SIG-M5 (cell line): ENCODE data around the gene CGNL1.

Experiments
- DNase-seq: peaks from one replicate; lab custom pipeline; 2025; lab: John Stamatoyannopoulos, UW

CGNL1 gene

GRCh38 chr15:57354436-57355123, 21.7 kb upstream of the CGNL1 start:
- DNase-seq, result no peak

- DNase-seq, result no peak
Measured at GRCh38 chr15:57355259-57355658, 21.0 kb upstream of the CGNL1 start.

- no peak for DNase-seq
Measured at GRCh38 chr15:57356178-57356577, 20.1 kb upstream of the CGNL1 start.

- DNase-seq, result no peak
Measured at GRCh38 chr15:57356636-57357035, 19.7 kb upstream of the CGNL1 start.

GRCh38 chr15:57357799-57358198, 18.5 kb upstream of the CGNL1 start:
- no peak for DNase-seq

DNA sequence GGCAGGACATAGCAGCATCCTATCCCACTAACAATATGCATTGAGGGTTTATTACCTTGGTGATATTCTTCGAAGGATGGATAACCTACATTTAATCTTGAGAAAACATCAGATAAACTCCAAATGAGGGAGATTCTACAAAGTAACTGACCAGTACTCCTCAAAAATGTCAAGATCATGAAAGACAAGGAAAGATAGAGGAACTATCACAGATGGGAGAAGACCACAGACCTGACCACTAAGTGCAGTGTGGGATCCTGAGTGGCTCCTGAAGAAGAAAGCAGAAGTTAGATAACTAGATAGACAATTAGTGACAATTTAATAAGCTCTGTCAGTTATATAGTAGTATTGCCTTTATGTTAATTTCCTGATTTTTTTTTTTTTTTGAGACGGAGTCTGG, 17.7 kb upstream of the CGNL1 start:
- DNase-seq, result no peak

DNA sequence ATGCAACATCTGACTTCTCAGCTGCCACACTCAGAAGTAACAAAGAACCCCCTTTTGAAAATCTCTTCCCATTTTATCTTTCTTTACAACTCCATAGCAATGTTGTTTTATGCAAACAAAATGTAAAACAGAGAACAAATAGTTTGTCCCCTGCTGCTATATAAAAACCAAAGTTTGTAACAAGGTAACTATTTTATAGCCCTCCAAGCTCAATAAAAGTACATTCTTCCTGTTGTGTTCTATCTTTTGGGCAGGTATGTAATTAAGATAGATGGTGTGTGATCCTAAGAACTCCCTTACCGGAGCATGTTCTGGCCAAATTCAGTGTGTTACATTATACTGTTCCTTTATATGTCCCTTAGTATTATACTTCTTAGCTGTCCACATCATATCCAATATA, 12.6 kb upstream of the CGNL1 start:
- no peak for DNase-seq

DNA sequence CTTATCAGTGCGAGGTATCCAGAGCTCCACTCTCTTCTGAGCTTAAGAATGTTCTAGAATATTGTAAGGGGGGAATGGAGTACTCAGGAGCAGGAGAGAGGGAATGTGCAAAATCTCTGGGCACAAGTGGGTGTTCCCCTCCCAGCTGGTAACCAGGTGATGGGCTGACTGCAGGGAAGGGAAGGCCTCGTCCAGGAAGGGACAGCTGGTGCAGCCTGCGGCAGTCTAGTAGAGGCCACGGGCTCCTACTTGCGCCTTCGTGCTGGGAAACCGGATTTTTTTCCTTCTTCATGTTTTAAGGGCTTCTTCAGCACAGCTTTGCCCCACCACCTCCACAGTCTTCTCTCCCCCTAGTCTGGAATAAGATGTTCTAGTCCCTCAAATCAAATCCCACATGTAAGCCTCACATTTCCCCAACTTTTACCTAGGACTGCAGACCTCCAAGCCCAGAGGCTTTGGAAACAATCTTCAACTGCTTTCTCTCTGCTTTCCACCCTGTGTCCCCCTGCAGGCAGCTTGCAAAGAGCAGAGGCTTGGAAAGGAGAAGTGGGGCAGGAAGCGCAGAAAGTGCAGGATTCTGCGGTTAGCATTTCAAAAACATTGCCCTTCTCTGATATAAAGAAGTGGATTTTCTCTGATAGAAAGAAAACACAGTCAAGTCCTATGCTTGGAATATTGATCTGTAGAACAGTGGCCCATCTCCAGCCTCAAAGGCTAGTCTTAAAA, 11.9 kb upstream of the CGNL1 start:
- no peak for DNase-seq

- no peak for DNase-seq
Measured at GRCh38 chr15:57367556-57367955, 8.7 kb upstream of the CGNL1 start.

DNA sequence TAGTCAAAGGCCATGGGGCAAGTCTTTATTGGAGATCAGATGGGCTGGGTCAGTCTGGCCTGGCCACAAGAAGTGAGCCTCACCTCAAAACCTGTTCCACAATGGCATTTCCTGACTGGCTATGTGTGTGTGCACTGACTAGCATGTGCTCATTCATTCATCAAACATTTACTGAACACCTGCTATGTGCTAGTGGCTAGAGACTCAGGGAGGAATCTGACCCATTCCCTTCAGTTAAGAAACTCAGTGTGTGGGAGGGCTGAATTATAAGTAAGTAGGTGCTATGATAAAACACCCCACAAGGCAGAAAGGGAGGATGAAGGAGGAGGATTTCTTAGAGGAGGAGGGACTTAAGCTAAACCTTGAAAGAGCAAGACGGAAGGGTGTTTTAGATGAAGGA, 5.4 kb upstream of the CGNL1 start:
- DNase-seq, result no peak

DNA sequence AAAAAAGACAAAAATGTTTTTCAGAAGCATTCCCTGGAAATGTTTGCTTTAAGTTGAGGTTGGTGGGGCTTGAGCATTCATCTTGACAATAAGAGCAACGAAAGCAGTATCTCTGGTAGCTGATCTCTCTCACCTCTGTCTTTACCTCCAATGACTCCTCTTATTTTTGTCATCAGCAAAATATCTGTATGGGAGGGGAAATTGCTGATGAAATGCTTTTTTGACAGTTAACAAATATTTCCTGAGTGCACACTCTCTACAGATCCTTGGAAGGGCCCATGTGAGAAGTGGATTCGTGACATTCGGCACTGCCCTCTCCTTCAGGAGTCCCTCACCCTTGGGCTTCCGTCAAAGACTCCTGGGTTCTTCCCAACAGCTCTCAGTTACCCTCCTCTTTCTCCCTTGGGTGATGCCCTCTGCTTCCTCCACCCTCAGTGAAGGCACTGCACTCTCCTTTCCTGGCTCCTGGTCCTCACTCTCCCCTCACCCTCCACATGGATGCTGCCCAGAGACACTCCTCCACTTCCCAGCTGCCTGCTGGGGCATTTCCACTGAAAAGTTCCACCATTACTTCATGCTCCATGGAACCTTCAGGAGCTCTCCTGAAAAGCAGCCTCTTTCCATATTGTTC, 2.9 kb upstream of the CGNL1 start:
- no peak for DNase-seq

DNA sequence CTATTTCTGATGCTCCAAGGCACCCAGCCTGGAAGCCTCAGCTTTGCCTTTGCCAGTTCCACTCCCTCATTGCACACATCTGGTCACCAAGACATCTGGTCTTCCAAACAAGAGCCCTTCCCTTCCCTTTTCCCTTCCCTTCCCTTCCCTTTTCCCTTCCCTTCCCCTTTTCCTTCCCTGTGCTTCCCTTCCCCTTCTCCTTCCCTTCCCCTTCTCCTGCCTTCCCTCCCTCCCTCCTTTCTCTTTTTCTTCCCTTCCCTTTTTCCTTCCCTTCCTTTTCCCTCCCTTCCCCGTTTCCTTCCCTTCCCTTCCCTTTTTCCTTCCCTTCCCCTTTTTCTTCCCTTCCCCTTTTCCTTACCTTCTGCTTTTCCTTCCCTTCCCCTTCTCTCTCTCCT, 2.4 kb upstream of the CGNL1 start:
- no peak for DNase-seq

DNA sequence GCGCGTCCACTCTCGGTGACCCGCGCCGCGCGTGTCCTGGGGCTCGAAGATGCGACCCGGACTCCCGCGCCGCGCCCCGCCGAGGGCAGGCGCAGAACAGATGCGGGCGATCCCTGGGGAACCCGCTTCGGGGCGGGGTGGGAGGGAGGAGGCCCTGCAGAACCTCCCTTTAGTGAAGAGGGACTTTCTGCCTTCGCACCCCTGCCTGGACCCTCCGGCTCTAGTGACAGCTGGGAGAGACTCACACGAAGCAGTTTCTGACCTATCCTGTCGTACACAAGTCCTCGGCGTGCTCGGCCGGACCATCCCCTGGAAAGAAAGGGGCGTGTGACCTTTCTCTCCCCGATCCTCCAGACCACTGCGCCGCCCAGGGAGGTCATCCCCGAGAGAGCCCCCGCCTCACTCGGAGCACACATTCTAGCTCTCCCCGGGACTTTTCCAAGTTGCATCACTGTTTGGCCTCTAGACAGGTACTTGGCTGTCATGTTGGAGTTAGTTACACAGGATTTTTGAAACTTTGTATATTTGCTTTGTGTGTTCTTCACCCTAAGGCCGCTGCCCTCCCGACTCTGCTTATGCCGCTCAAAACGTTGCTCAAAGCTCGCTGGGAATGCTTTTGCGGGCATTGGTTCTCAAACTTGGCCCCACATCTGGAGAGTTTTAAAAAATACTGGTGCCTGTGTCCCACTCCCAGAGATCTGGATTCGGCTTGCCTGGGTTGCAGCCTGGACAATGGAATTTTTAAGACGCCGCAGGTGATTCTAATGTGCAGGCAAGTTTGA, 582 bp downstream of the CGNL1 start:
- DNase-seq, result no peak

DNA sequence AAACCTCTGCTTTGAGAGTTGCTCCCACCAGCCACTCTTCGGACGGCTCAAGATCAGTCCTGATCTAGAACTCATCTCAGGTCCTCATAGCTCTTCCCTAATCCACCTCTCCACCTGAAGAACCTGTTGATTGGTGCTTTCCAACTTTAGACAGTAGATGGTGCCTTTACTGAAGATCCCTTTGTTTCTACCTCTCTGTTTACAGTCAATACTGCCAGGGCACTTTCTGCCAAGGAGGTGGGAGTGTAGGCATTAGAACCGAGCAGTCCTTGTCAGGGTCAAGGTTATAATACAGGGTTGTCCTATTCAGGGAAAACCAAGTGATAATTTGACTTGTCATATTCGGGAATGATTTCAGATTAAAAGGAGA, 1.2 kb downstream of the CGNL1 start:
- DNase-seq, result no peak

DNA sequence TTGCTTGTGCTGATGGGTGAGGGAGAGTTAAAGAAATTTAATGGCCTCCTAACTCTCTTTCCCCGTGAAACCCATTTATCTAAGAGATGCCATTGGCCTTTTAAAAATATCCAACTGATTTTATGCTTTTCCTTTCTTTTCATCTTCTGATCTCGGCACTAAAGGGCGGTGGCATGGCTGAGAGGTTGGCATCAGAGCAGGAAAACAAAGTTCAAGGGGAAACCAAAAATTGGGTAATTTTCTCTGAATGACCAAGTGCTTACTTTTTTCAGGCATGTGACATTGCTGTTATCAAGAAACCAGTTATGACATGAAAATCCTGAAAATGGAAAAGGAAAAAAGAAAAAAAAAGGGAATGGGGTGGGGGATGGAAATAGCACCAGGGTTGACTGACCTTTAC, 3.2 kb downstream of the CGNL1 start:
- no peak for DNase-seq

DNA sequence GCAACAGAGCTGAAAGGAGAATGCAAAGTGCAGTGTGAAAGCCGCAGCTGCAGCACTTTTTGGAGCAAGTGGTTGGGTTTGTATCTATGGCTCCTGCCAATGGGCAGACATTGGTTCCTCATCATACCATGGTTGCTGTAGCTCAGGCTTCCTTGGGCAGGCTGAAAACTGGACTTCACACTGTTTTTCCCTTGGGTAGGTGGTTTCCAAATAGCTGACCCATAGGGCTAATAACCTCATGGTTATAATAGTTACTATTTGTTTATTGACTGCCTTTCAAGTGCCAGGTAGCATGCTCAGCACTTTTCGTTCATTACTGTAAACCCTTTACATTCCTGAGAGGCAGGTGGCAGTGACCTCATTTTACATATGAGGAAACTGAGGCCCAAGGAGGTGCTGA, 4.5 kb downstream of the CGNL1 start:
- DNase-seq, result no peak

DNA sequence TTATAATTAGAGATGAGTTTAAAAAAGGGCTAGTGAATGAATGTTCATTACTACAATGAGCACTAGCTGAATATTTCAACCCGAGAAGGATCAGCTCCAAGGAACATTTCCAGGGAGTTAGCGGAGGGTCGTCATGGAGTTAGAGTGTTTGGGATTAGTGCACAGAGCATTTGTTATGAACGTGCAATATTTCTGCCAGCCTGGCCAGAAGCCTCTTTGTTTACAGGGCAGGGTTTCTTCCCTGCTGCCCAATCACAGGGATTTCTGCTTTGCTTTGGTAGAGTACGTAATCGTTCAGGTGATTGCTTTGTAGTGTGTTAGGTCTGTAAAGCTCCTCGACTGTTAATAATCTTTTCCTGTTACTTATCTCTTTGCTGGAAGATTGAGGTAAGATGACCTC, 5.9 kb downstream of the CGNL1 start:
- DNase-seq, result no peak

- DNase-seq, result no peak
Measured at GRCh38 chr15:57382969-57383368, 6.7 kb downstream of the CGNL1 start.

DNA sequence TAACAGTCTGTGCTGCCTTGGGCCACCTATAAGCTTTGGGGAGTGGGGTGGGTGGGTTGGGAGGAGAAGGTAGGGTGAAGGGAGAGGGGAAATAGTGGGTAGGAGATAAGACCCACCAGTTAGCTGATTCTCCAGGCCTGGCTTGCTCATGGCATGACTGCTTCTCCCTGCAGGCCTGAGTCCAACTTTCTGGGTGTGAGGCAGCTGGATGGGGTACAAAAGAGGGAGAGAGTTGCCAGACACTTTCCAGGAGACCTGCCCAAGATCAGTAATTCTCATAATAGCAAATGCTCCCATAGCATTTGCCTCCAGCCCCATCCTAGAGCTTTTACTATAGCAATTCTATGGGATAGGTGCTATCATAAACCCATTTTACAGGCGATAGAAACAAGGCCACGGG, 7.7 kb downstream of the CGNL1 start:
- DNase-seq, result no peak

DNA sequence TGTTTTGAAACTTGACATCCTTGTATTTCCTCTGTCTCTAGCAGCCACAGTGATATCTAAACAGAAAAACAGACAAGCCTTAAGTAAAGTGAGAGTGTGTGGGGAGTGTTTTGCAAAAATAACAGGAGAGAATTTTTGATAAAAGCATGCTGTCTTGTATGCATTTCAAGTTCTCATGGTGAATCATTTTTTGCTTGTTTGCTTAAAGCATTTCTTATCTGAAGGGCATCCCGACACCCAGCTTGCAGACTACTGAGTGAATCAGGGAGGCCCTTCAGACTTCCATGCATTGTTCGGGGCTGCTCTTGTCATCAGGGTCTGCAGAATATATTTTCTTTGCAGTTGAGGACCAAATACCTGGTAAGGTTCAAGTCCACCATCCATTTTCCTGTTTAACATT, 8.5 kb downstream of the CGNL1 start:
- DNase-seq, result no peak

DNA sequence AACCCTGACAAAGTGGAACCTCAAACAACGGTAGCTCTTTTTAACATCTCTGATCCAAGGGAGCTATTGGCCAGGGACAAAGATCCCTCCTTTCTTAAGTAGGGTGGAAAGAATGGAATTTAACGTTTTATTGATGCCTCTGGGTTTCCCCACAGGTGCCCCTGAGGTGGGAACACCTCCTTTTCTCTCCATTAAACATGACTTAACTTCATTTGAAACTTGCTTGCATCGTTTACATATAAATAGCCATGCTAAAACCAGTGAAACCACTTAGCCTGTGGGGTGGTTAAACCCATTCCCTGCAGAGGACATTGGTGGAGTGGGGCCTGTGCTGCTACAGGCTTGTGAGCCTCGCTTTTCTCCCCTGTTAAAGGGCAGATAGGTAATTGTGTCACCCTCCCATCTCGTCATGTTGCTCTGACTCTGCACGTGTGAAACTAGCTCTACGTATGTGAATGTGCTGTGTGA, 9.7 kb downstream of the CGNL1 start:
- DNase-seq, result no peak

- no peak for DNase-seq
Measured at GRCh38 chr15:57386976-57387375, 10.7 kb downstream of the CGNL1 start.
